RWPE1 (cell line): ENCODE data around the gene RNF34.

Experiments used
- CTCF ChIA-PET: fragments of 350-600 bp; sonication (Branson Sonifier 250); formaldehyde crosslinking; extraction: SDS; loops from one replicate; lab custom pipeline; 2021; lab: Yijun Ruan, JAX
- POLR2A ChIA-PET: fragments of 400-600 bp; formaldehyde crosslinking; extraction: SDS; loops from one replicate; lab custom pipeline; 2020; ENCODE audit warnings: antibody characterized with exemption; ENCODE audit not compliant: low non-redundant PET; lab: Yijun Ruan, JAX
- DNase-seq: peaks from one replicate; pipeline ENCODE4 v3.0.0; 2012; ENCODE audit warnings: low spot score
- H3K27ac ChIP-seq: fragments of 450-650 bp; 2 replicates; pipeline ENCODE4 v1.5.1; 2017
- TF ChIP-seq, protein P1 (sequence below): fragments of 450-650 bp; conservative IDR thresholded peaks from 2 replicates; pipeline ENCODE4 v1.5.1; 2017; ENCODE audit warnings: low read depth, mild to moderate bottlenecking

Gene RNF34

DNA sequence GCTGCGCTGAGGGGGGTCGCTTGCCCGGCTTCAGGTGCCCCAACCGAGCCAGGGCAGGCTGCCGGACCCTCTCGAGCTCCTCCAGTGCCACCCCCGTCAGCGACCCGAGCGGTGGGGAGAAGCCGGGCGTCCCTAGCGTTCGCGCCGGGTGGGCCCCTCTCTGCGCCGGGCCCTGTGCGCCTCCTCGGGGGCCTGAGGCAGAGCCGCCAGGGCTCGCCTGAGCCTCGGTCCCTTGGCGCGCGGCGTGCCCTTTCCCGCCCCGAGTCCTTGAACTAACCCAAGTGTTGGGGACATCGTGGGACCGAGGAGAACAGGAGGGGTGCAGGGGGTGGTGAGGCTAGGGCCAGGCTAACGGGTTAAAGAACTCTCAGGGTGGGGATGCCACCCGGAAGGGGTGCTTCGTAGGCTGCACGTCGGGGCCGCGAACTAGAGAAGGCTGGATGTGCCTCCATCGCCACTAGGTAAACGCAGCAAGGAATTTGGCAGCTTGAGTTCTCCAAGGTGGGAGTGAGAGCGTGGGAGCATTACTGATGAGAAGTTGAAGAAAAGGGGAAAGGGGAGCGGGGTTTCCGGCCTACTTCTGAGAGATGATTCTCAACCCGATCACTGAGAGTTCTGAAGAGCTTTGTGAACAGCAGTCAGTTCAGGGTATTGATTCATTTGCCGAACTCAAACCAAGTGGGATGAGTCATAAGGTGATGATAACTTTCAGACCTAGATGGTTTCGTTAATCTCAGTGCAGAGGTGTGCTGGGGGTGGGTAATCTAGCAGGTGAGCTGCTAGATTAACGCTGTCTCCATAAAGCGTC lies 618 bp downstream of the RNF34 start:
- POLR2A ChIA-PET, result interaction anchor here (0.5 to 1.9 kb wide), 6 partner anchors 11 to 653 kb away, joined by 3 to 9 read pairs (median 6); partner anchors contain the start of gene ANAPC5
- H3K27ac ChIP-seq, result peak overlapping the region; percentile 84

DNA sequence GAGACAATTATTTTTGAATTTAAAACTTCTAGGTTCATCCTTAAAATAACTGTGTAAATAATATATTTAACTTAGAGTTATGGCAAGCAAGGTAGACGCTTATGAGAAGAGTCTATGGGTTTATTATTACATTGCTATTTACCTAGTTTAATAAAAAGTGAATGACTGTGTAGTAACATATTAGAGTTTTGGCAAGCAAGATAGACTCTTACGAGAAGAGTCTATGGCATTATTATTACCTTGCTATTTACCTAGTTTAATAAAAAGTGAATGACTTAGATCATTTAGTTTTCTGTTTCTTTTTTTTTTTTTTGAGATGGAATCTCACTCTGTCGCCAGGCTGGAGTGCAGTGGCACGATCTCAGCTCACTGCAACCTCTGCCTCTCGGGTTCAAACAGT lies 3.8 kb downstream of the RNF34 start:
- no peak overlapping the region for H3K27ac ChIP-seq
- TF ChIP-seq, protein P1, sequence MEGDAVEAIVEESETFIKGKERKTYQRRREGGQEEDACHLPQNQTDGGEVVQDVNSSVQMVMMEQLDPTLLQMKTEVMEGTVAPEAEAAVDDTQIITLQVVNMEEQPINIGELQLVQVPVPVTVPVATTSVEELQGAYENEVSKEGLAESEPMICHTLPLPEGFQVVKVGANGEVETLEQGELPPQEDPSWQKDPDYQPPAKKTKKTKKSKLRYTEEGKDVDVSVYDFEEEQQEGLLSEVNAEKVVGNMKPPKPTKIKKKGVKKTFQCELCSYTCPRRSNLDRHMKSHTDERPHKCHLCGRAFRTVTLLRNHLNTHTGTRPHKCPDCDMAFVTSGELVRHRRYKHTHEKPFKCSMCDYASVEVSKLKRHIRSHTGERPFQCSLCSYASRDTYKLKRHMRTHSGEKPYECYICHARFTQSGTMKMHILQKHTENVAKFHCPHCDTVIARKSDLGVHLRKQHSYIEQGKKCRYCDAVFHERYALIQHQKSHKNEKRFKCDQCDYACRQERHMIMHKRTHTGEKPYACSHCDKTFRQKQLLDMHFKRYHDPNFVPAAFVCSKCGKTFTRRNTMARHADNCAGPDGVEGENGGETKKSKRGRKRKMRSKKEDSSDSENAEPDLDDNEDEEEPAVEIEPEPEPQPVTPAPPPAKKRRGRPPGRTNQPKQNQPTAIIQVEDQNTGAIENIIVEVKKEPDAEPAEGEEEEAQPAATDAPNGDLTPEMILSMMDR, result no peak
- ChIA-PET POLR2A (no interaction called here), CTCF (interaction anchor here (0.9 kb wide), 1 partner anchor 69 kb away, joined by 3 read pairs; no protein-coding TSS in a partner anchor)
- DNase-seq, result no peak

More for the DNA sequence above, 618 bp downstream of the RNF34 start:
- TF ChIP-seq, protein P1, result no peak
- CTCF ChIA-PET, result interaction anchor here (0.6 to 1.0 kb wide), 3 partner anchors 16 to 879 kb away, joined by 3 to 4 read pairs (median 3); no protein-coding TSS in a partner anchor
- peak; percentile 62 for DNase-seq

DNA sequence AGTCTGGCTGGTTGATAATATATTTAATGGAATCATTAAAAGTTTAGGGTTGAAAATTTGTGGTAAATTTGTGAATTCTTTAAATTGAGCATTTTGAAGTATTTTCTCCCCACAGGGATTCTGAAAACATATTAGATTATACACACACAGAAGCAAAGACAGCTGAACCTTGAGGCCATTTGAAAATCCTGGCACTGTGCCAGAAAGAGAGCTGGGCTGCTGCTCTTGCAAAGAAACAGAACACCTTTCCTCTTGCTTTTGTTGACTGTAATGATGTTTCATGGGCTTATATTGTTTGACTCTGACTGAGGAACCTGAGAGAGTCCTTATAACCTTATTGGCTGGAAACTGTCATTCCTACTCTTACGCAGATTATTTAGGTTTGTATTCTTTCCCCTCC lies 4.8 kb downstream of the RNF34 start:
- ChIA-PET CTCF (interaction anchor here (0.5 to 1.6 kb wide), 3 partner anchors 13 to 70 kb away, joined by 3 to 5 read pairs (median 3); no protein-coding TSS in a partner anchor), POLR2A (no interaction called here)
- no peak for DNase-seq
- TF ChIP-seq, protein P1, result no peak
- H3K27ac ChIP-seq, result no peak overlapping the region

DNA sequence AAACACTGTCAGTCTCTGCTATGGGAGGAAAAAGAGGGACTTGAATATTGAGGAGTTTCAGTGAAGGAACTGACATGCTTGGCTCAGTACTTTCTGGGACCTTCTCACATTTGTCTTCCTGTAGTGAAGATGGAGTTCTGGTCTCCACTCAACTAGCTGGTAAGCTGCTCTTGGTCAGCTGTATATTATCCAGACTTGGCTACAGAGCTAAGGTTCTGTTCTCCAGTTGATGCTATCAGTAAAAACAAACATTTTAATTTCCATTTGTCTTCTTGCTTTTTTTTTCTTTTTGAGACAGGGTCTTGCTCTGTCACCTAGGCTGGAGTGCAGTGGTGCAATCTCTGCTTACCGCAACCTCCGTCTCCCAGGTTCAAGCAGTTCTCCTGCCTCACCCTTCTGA lies 5.3 kb downstream of the RNF34 start:
- ChIA-PET CTCF (interaction anchor here (1.6 kb wide), 1 partner anchor 38 kb away, joined by 5 read pairs; no protein-coding TSS in a partner anchor), POLR2A (no interaction called here)
- no peak overlapping the region for H3K27ac ChIP-seq
- TF ChIP-seq, protein P1, result no peak
- no peak for DNase-seq

DNA sequence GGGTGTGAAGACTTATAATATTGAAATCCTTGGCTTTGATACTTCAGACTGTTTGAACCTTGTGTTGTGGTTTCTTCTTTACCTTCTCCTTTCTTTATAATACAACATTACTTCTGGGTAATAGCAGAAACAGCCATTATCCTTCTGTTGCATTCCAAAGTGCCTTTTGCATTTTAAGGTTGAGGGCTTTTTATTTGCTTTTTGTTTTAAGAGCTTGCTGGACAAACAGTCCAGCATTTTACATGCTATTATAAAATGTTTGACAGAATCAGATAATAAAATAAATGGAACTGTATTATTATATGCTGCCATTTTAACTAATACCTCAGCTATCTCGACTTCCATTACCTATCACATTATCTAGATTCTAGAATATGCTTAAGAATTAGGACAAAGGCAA lies 14.0 kb downstream of the RNF34 start:
- no peak overlapping the region for H3K27ac ChIP-seq
- DNase-seq, result no peak
- TF ChIP-seq, protein P1, result no peak
- ChIA-PET POLR2A (no interaction called here), CTCF (interaction anchor here (0.6 to 1.0 kb wide), 5 partner anchors 11 to 1135 kb away, joined by 3 read pairs; no protein-coding TSS in a partner anchor)

DNA sequence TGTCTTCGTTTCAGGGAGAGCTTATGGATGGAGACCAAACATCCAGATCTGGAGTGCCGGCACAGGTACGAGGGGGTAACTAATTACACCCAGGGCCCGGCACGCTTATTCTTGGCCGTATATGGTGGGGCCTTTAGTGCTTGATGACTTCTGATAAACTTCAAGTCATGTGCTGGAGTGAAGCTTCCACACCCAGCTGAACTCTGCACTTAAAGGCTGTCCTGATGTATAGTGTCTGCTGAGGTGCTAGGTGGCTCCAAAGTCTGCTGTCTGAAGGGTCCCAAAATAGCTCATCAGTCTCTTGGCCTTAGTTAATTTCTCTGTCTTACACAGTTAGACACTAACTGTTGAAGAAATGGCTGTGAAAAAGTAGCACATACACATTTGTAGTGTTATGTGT lies 17.9 kb downstream of the RNF34 start:
- H3K27ac ChIP-seq, result no peak overlapping the region
- POLR2A ChIA-PET, result no interaction called here
- CTCF ChIA-PET, result interaction anchor here (0.6 kb wide), 2 partner anchors 24 to 32 kb away, joined by 3 read pairs; no protein-coding TSS in a partner anchor
- TF ChIP-seq, protein P1, result no peak
- no peak for DNase-seq
